Chondrocyte (in vitro differentiated cells): ENCODE measurements around the gene UBTD1. TPM values are rescaled to one million over a fixed set of nuclear protein-coding genes. Genes with fewer than 3 reads are reported as not detected.

ENCODE experiments used
- DNase-seq: peaks from one replicate; pipeline ENCODE4 v3.0.0; 2021; ENCODE audit warnings: mixed read lengths, low spot score
- H3K27ac Mint-ChIP-seq: one replicate; pipeline ENCODE4 v1.8.0; 2021; ENCODE audit warnings: mild to moderate bottlenecking, moderate library complexity, mixed read lengths; ENCODE audit not compliant: unreplicated experiment
- H3K27me3 Mint-ChIP-seq: 2 replicates; pipeline ENCODE4 v1.8.0; 2021; ENCODE audit warnings: low read depth, mixed read lengths
- H3K36me3 Mint-ChIP-seq: 2 replicates; pipeline ENCODE4 v1.8.0; 2021; ENCODE audit warnings: low read depth, mixed read lengths
- H3K4me1 Mint-ChIP-seq: 2 replicates; pipeline ENCODE4 v1.8.0; 2021; ENCODE audit warnings: low read depth, mild to moderate bottlenecking, mixed read lengths
- H3K4me3 Mint-ChIP-seq: one replicate; pipeline ENCODE4 v1.8.0; 2021; ENCODE audit warnings: mild to moderate bottlenecking, moderate library complexity, mixed read lengths; ENCODE audit not compliant: unreplicated experiment
- H3K9me3 Mint-ChIP-seq: 2 replicates; pipeline ENCODE4 v1.8.0; 2021; ENCODE audit warnings: low read depth, mixed read lengths
- CTCF ChIP-seq: fragments of 200-600 bp; sonication (generic); IDR thresholded peaks from 2 replicates; pipeline ENCODE4 v1.5.0; 2021; ENCODE audit warnings: antibody characterized with exemption, mild to moderate bottlenecking, moderate library complexity
- total RNA-seq: library from RNA; stranded (reverse); gene quantifications from 3 replicates; pipeline ENCODE4 v1.2.1, GENCODE V29; 2021

The UBTD1 gene
- total RNA-seq, 1 donor from 2014 or later: 38.2 TPM

GRCh38 chr10:97580421-97581367, 82.0 kb downstream of the UBTD1 start:
- no peak for TF ChIP-seq CTCF
- DNase-seq: peak; percentile 27
- peaks cover 9% of the 10 kb centered on the region for H3K4me1 Mint-ChIP-seq
- no peak overlapping the region for H3K4me3 Mint-ChIP-seq
- no peaks in the 10 kb centered on the region for H3K36me3 Mint-ChIP-seq
- no peaks in the 10 kb centered on the region for H3K9me3 Mint-ChIP-seq
- H3K27me3 Mint-ChIP-seq: no peaks in the 10 kb centered on the region
- no peak overlapping the region for H3K27ac Mint-ChIP-seq

DNA sequence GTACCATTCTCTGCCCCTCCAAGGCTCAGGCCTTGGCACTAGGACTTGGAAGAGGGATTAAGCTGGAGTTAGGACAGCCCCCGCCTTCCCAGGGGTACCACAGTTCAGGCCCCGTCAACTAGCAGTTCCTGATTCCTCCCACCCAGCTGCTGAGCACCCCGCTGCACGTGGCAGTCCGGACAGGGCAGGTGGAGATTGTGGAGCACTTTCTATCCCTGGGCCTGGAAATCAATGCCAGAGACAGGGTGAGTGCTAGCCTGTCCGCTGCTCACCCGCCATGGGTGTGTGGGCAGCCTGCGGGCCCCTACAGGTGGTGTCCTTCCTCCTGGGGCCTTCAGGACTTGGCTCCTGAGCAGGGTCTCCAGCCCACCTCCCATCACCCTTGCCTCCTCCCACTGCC, 83.4 kb downstream of the UBTD1 start:
- Mint-ChIP-seq H3K36me3 (no peaks in the 10 kb centered on the region), H3K9me3 (no peaks in the 10 kb centered on the region), H3K27ac (no peak overlapping the region), H3K27me3 (no peaks in the 10 kb centered on the region), H3K4me1 (peaks cover 4% of the 10 kb centered on the region), H3K4me3 (no peak overlapping the region)
- no peak for TF ChIP-seq CTCF
- peak; percentile 48 for DNase-seq

- H3K4me1 Mint-ChIP-seq: peaks cover 4% of the 10 kb centered on the region
- no peaks in the 10 kb centered on the region for H3K9me3 Mint-ChIP-seq
- no peaks in the 10 kb centered on the region for H3K36me3 Mint-ChIP-seq
- no peak overlapping the region for H3K27ac Mint-ChIP-seq
- no peak overlapping the region for H3K4me3 Mint-ChIP-seq
- no peak for TF ChIP-seq CTCF
- no peaks in the 10 kb centered on the region for H3K27me3 Mint-ChIP-seq
- peak; percentile 69 for DNase-seq
Observed at GRCh38 chr10:97583476-97583875, 84.8 kb downstream of the UBTD1 start.

- DNase-seq: peak; percentile 83
- Mint-ChIP-seq H3K9me3 (no peaks in the 10 kb centered on the region), H3K36me3 (no peaks in the 10 kb centered on the region), H3K4me3 (no peak within 1 kb of the TSS), H3K27ac (no peak within 1 kb of the TSS), H3K4me1 (peaks cover 4% of the 10 kb centered on the region), H3K27me3 (no peaks in the 10 kb centered on the region)
- TF ChIP-seq CTCF: no peak
Observed at GRCh38 chr10:97584060-97584797, 85.5 kb downstream of the UBTD1 start, which contains the start of gene HOGA1. TSS of gene HOGA1 (plus strand) at chr10:97584389. CDS start at chr10:97584704, 315 bp downstream.

GRCh38 chr10:97584798-97585438, 86.2 kb downstream of the UBTD1 start:
- H3K27me3 Mint-ChIP-seq: no peaks in the 10 kb centered on the region
- H3K27ac Mint-ChIP-seq: no peak overlapping the region
- H3K36me3 Mint-ChIP-seq: no peaks in the 10 kb centered on the region
- TF ChIP-seq CTCF: no peak
- H3K4me1 Mint-ChIP-seq: peaks cover 6% of the 10 kb centered on the region
- no peaks in the 10 kb centered on the region for H3K9me3 Mint-ChIP-seq
- no peak overlapping the region for H3K4me3 Mint-ChIP-seq
- peak; percentile 42 for DNase-seq
